Heart left ventricle (tissue), 13 donors: ENCODE results near the gene KIF16B.

Source experiments
- CTCF ChIP-seq, 12 donors: fragments of 200-600 bp; sonication (generic) in 4 of 12; IDR thresholded peaks; one replicate each; pipeline versions ENCODE4 v1.5.0 to v1.8.0; 2018 to 2022; ENCODE audit warnings: antibody characterized with exemption in 12 of 12, mild to moderate bottlenecking in 5 of 12
- POLR2A ChIP-seq, 2 donors: fragments of 450-650 bp; IDR thresholded peaks; one replicate each; pipeline ENCODE4 v1.6.1; 2017; ENCODE audit warnings: antibody characterized with exemption in 2 of 2, mild to moderate bottlenecking in 2 of 2, moderate library complexity in 2 of 2
- donor health status: ischemic (EF 13 %, LVEDD 7.1; RV severe dilation, severe dysfunction).
- donor health status: DM: no; HTN: yes; CAD: no.
- donor health status: DM: no; HTN: no; CAD: no.
- donor health status: ischemic (EF 25% LVEDD 6.9; RV normal size, moderate dysfunction).
- donor health status: ischemic (EF 25% LVEDD 5.7; RV mildly dilated, moderate dysfunction).
- donor health status: ischemic (EF 35%, LVEDD 5.7; RV mildly dilated, moderate dysfunction).
- donor health status: nonischemic (EF 11% LVEDD 7.7; RV severe dilation, severe dysfunction).
- donor health status: DM: yes; HTN: yes; CAD: no.
- donor health status: PGD.
- donor health status: ischemic (EF 29% LVEDD 5.4; RV normal size, mild dysfunction).
- donor health status: nonischemic (EF 23%, LVEDD 6.1; RV moderate dilation, normal function).

GRCh38 chr20:16229813-16230212 is 343.4 kb downstream of the KIF16B start:
- TF ChIP-seq CTCF (IDR thresholded peaks at IDR 0.05) (no peak), POLR2A (IDR thresholded peaks at IDR 0.05) (no peak)
